ENCODE measurements around the gene SNAI1. TPM values are rescaled to one million over a fixed set of nuclear protein-coding genes. Genes with fewer than 3 reads are reported as not detected.
A peak's percentile ranks its signal among the peaks of the same experiment; 100 is the strongest.
"Not testable (repeated sequence)": the region's sequence is repeated elsewhere in the genome, so short reads cannot be mapped to it uniquely, and the experiment has no call there.

SNAI1 gene
- total and polyA plus RNA-seq, 2 of the 4 experiments (the other 2 are of a cell fraction): 0.54 to 13.7 TPM

GRCh38 chr20:49957089-49957938 lies 25.5 kb upstream of the SNAI1 start:
- intact Hi-C loops (cut with micrococcal nuclease); H2BK5ac ChIP-seq (ENCODE audit: low read depth, low read length, poor library complexity, severe bottlenecking); H4K20me1 ChIP-seq (ENCODE audit: insufficient read depth, low read length); H3K14ac ChIP-seq (replicated peaks; ENCODE audit: low read depth, low read length); DNase-seq; H3K27me3 ChIP-seq (ENCODE audit: control insufficient read depth, insufficient read depth, low read length); H4K8ac ChIP-seq (ENCODE audit: low read depth in 2 of 2, low read length in 2 of 2); H3K27ac ChIP-seq (ENCODE audit: insufficient read depth, low read length); H3K9ac ChIP-seq (ENCODE audit: low read depth, low read length); H3K4me2 ChIP-seq (ENCODE audit: low read depth, low read length); H2AK9ac ChIP-seq (replicated peaks; ENCODE audit: low read depth, low read length, poor library complexity); H2BK120ac ChIP-seq (ENCODE audit: low read depth, low read length); H3K4me3 ChIP-seq (ENCODE audit: insufficient read depth, low read depth, low read length); ATAC-seq (ENCODE audit: low read depth); H3K56ac ChIP-seq (ENCODE audit: extremely low read depth, insufficient read depth, low read length); H2BK15ac ChIP-seq (ENCODE audit: low read depth, low read length); in situ Hi-C loops (cut with MboI; ENCODE audit: low sequenced_read_pairs); H3K4ac ChIP-seq (ENCODE audit: low read depth, low read length); BruUV-seq (replicated peaks); H3K18ac ChIP-seq (ENCODE audit: low read depth, low read length); H2AFZ ChIP-seq (replicated peaks; ENCODE audit: low read length, poor library complexity); H4K5ac ChIP-seq (ENCODE audit: low read depth, low read length); dilution Hi-C loops (cut with HindIII; ENCODE audit: low sequenced_read_pairs, unreplicated experiment); H2BK20ac ChIP-seq (ENCODE audit: low read depth, low read length); H3K23ac ChIP-seq (ENCODE audit: low read depth, low read length); CTCF ChIA-PET; H3K4me1 ChIP-seq (ENCODE audit: control insufficient read depth, insufficient read depth, low read length); H3K9me3 ChIP-seq (ENCODE audit: control insufficient read depth, insufficient read depth, low read length); H4K91ac ChIP-seq (ENCODE audit: insufficient read depth, low read depth, low read length): not testable (repeated sequence)
- H2AK5ac ChIP-seq (ENCODE audit: low read depth, low read length): peak overlapping the region; percentile 32; the same call in 1 of the 2 replicates
- POLR2A ChIA-PET (ENCODE audit: unreplicated experiment): interaction anchor here (0.6 kb wide), 1 partner anchor 78 kb away, joined by 5 read pairs; no protein-coding TSS in a partner anchor
- peaks cover 16% of the 10 kb centered on the region for H3K9me1 ChIP-seq (ENCODE audit: insufficient read depth, low read length)
- peaks cover 52% of the 10 kb centered on the region for H3K36me3 ChIP-seq (ENCODE audit: control insufficient read depth, insufficient read depth, low read length)
- whole genome bisulfite sequencing, 2 experiments (ENCODE audit: extremely low coverage in 2 of 2, insufficient read length in 1 of 2): 86% methylated on average over 2 of the region's 12 CpGs; no CpG with 5 or more reads in 1 of the 2 experiments
- peaks cover 38 to 52% of the 10 kb centered on the region in 2 experiments for H3K79me1 ChIP-seq (ENCODE audit: low read depth in 1 of 2, low read length in 2 of 2)

All from IMR-90 (cell line).